Peyer's patch (tissue), 4 donors: ENCODE measurements around the gene NFE2L2.

Experiments
- CTCF ChIP-seq, 6 experiments: fragments of 450-650 bp in 4 of 6; fragments of 200-600 bp in 2 of 6; sonication (generic) in 1 of 6; IDR thresholded peaks; one replicate each; pipeline ENCODE4 v1.5.1; 2017 to 2019; ENCODE audit warnings: antibody characterized with exemption in 6 of 6, mild to moderate bottlenecking in 3 of 6, moderate library complexity in 1 of 6
- POLR2A ChIP-seq, 2 donors: fragments of 450-650 bp; IDR thresholded peaks; one replicate each; pipeline ENCODE4 v1.5.1; 2017; ENCODE audit warnings: antibody characterized with exemption in 2 of 2, mild to moderate bottlenecking in 2 of 2, moderate library complexity in 2 of 2

- TF ChIP-seq CTCF (IDR thresholded peaks at IDR 0.05) (no peak), POLR2A (IDR thresholded peaks at IDR 0.05) (no peak)
Measured at GRCh38 chr2:177282787-177283572, 18.5 kb upstream of the NFE2L2 start.
